Effector CD8-positive, alpha-beta T cell (primary cell): Measurements from ENCODE around the gene RAB40B.
"Not testable (repeated sequence)": the region's sequence is repeated elsewhere in the genome, so short reads cannot be mapped to it uniquely, and the experiment has no call there.

Experiments
- DNase-seq: peaks from one replicate; lab custom pipeline; 2025; lab: John Stamatoyannopoulos, UW
- total RNA-seq, 4 experiments: gene quantifications; one replicate each; lab custom pipeline; 2026; lab: John Stamatoyannopoulos, UW

RAB40B gene, protein sequence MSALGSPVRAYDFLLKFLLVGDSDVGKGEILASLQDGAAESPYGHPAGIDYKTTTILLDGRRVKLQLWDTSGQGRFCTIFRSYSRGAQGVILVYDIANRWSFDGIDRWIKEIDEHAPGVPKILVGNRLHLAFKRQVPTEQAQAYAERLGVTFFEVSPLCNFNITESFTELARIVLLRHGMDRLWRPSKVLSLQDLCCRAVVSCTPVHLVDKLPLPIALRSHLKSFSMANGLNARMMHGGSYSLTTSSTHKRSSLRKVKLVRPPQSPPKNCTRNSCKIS
- total RNA-seq = 2.7 to 5.1 (median 3.4) reads per million in 4 experiments

DNA sequence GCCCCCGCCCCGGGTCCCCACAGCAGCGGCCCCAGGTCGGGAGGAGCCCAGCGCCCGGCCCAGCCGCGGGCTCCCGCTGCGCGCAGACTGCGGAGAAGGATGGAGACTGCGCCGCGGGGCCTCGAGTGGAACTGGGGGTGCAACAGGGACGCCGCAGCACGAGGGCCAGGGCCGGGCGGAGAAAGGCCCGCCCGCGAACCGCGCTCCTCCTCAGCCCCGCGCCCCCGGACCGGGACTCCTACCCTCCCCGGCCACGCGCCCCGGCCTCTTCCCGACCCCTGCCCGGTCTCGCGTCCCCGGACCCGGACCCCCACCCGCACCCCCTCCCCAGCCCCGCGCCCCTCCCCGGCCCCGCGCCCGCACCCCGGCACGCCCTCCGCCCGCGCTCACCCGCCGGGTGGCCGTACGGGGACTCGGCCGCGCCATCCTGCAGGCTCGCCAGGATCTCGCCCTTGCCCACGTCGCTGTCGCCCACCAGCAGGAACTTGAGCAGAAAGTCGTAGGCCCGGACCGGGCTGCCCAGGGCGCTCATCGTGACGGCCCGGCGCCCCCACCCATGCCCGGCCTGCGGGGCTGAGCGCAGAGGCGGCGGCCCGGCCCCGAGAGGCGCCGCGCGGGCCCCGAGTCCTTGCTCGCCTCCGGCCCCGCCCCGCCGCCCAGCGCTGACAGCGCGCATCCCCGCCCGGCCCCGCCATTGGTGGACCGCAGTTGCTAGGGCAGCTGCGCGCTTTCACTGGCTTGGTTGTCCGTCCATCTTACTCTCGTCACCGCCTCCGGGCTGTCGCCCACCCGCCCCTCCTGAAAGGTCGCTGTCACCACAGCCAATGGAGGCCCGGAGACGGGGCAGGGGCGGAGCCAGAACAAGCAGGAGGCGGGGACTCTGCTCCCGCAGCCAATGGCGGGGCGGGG is at the start of gene RAB40B:
TSS of gene RAB40B (minus strand) at position 634 of the 909 bp plus-strand sequence. CDS start at position 532, 102 bp downstream.
- DNase-seq = peak; percentile 98

DNA sequence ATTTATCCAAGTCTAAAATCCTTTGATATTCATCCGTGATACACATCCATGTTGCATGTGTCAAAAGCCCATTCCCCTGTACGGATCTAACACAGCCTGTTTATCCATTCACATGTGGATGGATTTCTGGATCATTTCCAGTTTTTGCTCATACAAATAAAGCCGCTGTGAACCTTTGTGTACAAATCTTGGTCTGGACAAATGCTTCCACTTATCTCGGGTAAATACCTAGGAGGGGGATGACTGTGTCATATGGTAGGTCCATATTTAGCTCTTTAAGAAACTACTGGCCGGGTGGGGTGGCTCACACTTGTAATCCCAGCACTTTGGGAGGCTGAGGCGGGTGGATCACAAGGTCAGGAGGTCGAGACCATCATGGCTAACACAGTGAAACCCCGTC is 47.0 kb upstream of the RAB40B start:
- DNase-seq = no peak

DNA sequence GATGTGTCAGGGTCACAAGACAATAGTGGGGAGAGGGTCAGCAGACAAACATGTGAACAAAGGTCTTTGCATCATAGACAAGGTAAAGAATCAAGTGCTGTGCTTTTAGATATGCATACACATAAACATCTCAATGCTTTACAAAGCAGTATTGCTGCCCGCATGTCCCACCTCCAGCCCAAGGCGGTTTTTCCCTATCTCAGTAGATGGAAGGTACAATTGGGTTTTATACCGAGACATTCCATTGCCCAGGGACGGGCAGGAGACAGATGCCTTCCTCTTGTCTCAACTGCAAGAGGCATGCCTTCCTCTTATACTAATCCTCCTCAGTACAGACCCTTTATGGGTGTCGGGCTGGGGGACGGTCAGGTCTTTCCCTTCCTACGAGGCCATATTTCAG is 46.2 kb upstream of the RAB40B start:
- not testable (repeated sequence) for DNase-seq

DNA sequence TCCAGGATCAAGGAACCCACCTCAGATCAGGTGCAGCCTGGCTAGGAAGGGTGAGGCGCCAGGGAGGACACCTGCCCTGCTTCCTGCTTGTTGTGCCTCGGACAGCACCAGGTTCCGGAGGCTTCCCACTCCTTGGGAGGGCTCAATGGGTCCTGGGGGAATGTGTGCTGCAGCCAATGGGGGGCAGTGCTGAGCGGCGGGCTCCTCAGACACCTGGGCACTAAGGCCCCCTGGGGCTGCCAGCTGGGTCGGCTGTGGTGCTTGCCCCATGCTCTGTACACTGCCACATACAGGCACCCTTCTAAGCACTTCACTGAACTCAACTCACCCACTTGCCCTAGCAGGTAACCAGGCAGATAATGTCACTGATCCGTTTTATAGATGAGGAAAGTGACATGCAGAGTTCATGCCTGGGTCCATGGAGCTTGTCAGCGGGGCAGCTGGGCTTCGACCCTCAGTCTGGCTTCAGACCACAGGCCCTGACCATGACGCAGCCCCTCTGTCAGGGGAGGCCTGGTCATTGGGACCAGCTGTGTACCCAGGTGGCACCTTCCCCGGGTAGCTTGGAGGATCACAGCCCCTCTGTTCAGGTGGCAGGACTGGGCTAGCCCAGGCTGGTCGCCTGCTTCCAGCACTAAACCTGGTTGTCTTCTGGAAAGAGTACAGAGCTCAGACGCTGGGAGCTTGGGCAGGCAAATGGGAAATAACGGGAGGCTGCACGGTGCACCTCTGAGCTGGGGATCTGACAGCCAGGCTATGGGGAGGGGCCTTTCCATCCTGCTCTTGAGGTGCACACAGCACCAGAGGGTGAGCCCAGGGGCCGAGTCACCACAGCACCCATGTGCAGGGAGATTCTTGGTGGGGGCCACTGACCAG is 45.1 kb upstream of the RAB40B start:
- DNase-seq = no peak

DNA sequence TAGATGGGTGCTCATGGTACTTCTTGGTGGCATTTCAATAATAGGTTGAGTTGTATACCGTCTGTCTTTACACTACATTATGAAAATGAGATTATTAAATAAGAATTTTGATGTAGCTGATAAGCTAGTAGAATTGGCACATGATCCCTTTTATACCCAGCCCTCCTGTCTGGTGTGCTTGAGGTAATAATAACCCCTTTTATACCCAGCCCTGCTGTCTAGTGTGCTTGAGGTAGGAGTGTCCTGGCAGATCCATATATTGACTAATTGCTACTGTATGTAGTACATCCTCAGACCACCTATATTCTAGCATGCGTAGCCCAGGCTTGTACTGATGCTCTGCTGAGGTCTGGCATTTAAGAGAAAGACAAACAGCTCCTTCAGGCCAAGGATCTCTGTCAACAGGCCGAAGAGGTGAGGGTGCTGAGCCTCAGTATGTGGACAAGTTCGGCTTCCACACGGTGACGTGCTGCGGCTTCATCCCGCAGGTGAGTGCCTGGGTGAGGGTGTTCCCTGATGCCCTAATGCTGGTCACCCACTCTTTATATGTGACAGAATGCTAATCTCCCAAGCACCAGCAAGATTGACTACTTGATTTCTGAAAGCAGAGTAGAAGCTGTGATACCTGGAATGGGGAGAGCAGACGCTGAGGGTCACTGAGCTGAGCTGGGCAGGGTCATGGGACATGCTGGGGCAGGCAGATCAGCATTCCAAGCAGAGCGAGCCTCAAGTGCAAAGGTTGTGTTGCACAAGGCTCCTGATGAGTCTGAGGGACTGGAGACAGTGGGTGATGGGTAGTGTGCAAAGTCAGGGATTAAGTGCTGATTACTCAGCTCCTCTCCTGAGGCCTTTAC is 42.6 kb upstream of the RAB40B start:
- DNase-seq = no peak

DNA sequence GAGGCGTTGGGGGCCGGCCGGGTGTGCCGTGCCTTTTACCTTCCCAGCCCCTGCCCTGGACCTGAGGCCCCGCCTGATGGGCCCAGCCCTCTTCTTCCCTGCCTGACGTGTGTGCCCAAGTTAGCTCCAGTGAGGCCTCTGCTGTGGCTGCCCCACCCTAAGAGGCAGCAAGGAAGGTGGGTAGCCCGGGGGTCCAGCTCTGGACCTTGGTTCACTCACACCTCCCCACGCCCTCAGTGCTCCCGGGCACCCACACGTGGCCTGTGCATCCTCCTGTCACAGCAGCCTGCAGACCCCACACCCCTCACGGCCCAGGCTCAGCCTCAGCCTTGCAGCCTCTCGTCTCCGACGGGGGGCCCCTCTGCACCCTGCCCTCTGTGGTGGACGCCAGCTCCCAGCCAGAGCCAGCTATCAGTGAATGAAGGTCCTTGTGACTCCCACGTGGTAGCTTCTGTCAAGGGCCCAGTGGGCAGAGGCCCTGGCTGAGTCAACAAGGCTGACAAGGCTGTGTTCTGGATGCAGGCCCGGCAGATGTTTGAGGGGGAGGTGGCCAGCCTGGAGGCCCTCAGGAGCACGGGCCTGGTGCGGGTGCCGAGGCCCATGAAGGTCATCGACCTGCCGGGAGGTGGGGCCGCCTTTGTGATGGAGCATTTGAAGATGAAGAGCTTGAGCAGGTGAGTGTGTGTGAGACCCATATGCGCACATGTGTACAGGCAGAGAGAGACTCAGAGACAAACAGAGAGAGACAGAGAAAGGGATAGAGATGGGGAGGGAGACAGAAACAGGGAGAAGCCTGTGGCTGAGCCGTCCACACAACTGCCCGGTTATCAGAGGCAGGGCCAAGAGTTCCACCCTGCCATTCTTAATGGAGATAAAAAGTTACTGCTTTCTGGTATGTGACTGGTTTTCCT is 39.7 kb upstream of the RAB40B start:
- DNase-seq = no peak

DNA sequence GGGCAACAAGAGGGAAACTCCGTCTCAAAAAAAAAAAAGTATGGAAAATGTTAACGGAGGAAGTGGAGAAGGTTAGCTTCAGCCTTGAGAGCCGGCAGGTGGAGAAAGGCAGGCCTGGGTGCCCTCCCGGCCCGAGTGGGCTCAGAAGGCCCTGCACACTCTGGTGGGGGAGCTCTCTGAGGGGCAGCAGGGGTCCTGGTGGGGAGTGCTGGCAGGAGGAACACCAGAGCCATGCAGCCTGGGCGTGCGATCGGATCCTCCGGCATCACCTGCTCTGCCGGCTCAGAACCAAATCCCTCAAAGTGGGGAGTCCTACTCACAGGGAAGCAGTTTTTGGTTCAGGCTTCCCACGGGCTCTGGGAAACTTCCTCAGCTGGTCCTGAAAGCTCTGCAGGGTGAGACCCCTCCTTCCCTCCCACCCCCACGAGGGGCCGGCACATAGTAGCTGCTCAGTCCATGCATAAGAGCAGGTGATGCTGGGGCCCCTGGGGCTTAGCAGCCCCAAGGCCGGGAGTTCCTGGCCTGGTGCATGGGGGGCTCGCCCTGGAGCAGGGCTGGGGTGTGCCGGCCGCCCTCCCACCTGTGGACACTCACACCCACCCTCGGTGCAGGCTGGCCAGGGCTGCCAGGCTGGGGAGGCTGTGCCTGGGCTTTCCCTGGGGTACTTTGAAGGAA is 38.1 kb upstream of the RAB40B start:
- DNase-seq = no peak

DNA sequence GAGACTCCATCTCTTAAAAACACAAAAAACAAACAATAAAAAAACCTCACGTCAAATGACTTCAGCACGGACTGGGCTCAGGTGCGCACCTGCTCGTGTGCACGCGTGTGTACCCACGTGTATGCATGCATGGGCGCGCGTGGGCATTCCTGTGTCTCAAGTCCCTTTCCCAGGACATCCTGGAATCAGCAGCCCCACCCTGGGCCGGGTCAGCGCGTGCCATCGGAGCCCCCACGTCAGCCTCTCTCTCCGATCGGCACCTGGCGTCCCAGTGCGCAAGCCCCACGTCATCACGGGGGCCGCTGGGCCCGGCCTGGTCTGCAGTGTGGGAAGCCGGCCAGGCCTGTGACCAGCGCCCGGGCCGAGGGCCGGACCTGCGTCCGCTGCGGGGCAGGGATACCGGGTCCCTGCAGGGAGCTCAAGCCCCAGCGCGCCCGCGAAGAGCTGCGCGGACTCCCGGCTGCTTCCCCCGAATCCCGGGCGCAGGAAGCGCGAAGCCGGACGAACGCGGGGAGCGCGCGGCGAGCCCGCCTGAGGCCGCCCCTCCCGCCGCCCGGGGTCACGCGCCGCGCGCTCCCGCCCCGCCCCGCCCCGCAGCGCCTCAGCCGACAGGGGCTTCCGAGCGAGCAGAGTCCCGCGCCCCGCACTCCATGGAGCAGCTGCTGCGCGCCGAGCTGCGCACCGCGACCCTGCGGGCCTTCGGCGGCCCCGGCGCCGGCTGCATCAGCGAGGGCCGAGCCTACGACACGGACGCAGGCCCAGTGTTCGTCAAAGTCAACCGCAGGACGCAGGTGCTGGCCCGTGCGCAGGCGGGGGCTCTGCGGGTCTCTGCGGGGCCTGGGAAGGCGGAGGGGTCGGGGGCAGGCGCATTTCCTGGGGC is 36.7 kb upstream of the RAB40B start, which contains the start of gene FN3K:
TSS of gene FN3K (plus strand) at position 629 of the 880 bp plus-strand sequence. CDS start at position 651, 22 bp downstream.
- peak; percentile 30 for DNase-seq

DNA sequence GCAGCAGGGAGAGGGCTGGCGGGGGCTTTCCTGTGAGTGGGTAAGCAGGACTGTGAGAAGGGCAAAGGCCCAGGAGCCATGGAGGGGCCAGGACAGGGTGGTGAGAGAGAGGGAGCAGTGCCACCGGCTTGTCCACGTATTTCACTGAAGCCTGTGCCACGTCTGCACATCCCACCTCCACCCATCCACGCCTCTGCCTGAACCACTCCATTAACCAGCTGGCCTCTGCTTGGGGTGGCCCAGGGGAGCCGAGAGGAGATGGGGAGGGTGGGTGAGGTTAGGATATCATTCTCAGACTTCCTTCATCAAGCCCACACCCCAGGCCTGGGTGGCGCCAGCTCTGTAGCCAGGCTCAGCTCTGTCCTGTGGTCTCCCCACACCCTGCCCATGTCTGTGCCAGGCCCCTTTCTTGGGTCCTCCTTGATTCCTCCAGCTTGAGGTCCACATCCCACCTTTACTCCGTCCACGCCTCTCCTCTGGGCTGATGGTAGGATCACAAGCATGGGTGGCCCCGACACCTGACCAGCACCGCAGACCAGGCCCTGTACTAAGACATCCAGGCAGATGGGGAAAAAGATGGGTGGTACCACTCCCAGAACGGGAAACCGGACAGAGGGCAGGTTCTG is 33.7 kb upstream of the RAB40B start:
- no peak for DNase-seq

DNA sequence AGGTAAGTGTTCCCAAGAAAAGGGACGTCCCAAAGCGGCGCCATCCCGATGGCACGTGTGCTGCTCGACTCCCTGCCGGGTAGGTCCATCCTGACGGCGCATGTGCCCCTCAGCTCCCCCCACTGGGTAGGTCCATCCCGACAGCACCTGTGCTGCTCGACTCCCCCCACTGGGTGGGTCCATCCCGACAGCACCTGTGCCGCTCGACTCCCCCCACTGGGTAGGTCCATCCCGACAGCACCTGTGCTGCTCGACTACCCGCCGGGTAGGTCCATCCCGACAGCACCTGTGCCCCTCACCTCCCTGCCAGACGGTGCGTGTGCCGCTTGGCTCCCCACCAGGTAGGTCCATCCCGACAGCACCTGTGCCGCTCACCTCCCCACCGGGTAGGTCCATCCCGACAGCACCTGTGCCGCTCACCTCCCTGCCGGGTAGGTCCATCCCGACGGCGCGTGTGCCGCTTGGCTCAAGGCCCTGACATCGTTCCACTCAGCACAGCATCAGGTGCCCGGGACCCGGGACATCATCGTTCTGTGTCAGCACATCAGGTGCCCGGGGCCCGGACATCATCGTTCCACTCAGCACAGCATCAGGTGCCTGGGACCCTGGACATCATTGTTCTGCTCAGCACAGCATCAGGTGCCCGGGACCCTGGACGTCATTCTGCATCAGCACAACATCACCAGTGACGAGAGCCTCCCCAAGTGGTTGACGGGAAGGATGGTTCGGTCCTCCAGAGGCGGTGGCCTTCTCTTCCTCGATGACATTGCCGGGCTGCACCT is 31.2 kb upstream of the RAB40B start:
- DNase-seq = no peak

DNA sequence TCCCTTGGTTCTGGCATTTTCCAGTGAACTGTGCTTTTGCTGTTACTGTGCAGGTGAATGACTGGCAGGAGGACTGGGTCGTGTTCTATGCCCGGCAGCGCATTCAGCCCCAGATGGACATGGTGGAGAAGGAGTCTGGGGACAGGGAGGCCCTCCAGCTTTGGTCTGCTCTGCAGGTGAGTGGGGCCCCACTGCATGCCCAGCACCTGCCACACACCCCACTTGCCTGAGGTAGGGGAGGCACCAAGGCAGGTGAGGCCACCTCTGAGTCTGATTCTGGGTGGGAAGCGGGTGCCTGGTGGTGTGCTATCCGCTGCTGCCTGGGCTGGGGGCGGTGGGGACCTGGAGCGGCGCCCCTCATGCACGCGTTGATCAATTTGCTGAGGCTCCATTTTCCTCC is 27.9 kb upstream of the RAB40B start:
- no peak for DNase-seq

DNA sequence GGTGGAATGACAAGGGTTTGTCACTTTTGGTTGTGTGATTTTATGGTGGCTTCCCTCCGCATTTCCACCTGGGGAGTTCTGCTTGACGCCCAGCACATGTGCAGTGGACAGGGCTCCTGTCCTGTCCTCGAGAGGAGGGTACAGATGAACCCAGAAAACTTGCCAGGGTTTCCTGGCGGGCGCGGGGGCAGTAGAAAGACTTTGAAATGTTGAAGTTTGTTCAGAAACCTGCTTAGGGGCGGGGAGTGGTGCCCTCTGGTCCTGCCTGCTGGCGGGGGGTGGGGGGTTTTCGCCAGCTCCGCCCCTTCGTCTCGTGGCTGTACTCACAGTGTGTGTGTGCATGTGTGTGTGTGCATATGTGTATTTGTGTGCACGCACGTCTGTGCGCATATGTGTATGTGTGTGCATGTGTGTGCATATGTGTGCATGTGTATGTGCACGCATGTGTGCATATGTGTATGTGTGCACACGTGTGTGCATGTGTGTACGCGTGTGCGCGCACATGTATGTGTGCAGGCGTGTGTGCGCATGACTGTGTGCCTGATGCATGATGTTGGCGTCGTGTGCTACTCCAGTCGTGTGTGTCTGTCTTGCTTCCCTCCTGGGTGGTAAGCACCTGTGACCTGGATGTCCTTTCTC is 24.8 kb upstream of the RAB40B start:
- DNase-seq = no peak

DNA sequence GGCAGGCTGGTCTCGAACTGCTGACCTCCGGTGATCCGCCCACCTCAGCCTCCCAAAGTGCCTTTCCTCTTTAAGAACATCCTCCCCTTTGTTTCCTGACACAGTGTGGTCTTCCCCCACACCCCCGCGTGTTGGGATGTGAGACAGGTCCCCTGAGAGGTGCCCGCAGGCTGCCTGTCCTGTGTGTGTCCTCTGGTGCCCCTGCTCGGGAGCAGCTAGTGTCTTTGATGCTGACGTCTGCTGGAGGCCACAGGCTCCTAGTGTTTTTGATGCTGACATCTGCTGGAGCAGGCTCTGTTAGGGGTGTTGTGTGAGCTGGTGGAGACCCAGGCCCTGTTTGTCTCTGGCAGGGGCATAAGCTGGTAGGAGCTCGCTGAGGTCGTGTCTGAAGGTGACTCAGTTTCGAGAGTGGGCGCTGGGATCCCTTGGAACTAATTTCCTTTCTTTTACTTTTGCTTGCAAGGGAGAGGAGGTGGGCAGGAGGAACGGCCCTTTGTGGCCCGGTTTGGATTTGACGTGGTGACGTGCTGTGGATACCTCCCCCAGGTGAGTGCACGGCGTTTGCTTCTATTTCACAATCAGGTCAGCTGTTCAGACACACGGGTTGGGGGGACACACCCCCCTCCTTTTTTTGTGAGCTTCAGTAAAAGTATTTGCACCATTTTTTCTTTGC is 24.0 kb upstream of the RAB40B start:
- no peak for DNase-seq

DNA sequence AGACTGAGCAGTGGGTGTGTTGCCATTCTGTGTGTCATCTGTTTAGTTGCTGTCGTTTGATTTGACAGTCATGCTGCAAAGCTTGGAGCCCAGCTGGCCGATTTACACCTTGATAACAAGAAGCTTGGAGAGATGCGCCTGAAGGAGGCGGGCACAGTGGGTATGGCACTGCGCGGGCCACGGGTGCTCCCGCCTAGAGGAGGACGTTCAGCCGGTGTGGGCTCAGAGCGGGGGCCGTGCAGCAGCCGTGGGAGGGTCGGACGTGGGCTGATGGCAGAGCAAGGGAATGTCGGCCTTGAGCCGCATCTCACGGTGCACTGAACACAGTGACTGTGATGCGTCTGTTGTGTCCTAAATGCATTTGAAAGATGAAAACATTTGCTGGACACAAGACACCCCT is 21.7 kb upstream of the RAB40B start:
- no peak for DNase-seq

DNA sequence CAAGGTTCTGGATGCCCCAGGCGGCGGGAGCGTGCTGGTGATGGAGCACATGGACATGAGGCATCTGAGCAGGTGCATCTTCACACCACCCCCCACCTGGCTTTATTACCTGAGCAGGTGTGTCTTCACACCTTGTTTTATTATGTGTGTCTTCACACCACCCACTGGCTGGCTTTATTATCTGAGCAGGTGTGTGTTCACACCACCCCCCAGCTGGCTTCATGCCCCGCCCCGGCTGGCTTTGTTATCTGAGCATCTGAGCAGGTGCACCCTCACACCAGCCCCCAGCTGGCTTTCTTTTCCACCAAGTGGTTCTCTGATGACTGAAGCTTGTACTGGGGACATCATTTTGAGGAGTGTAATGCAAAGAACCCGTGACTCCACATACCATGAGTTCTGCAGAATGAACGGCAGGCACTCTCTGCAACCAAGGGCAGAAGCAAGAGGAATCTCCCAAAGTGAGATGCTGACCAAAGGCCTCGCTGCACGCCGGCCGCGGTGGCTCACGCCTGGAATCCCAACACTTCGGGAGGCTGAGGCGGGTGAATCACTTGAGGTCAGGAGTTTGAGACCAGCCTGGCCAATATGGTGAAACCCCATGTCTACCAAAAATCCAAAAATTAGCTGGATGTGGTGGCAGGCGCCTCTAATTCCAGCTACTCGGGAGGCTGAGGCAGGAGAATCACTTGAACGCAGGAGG is 20.6 kb upstream of the RAB40B start:
- no peak for DNase-seq
